HG03066 (cell line): ENCODE data around the gene KANSL1L.

Experiments used
- ATAC-seq: cut with Tn5 transposase; IDR thresholded peaks from one replicate; pipeline ENCODE4 v1.9.1; 2021; ENCODE audit warnings: low read depth; ENCODE audit not compliant: unreplicated experiment

KANSL1L gene

DNA sequence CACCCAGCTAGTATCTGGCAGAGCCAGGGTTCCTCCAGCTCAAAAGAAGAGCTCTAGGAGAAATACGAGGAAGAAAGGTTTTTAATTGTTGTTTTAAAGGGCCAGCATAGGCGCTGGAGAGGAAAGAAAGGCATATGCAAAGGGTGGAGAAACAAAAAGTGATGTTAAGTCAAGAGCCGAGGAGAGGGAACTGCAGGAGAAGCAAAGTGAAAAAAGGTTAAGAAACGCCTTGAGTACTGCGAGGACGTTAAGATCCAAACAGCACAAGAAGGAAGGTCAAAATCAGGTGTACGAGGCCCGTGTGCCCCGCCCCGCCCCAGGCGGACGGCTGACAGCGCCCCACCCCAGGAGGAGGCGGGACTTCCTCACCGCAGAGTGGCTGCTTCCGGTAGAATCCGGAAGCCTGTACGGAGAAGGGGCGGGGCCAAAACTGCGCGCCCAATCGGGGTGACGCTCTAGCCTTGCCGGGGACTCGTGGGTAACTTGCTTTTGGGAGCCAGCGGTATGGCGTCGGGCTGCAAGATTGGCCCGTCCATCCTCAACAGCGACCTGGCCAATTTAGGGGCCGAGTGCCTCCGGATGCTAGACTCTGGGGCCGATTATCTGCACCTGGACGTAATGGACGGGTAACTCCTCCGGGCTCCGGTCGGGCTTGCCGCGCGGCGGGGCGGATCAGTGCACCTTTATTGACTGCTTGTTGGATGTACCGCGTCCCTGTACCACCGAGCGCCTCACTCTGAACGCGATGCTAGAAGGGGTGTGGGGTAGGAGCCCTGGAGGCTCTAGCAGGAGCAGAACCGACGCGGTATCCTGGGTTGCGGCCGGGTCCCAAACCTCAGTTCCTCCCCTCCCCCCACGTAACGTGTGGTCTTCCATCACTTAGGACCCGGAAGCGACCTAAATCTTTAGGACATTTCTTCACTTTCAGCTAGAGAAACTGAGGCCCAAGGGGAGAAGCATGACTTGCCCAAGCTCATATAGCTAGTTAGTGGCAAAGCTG lies 168.8 kb downstream of the KANSL1L start, which contains the start of gene RPE:
Gene RPE (plus strand): TSS at position 481 of the 1,000 bp plus-strand sequence. CDS start 24 bp downstream, at position 505.
- ATAC-seq: peak; percentile 99

GRCh38 chr2:210000464-210001324 lies 170.5 kb downstream of the KANSL1L start:
- ATAC-seq: no peak

DNA sequence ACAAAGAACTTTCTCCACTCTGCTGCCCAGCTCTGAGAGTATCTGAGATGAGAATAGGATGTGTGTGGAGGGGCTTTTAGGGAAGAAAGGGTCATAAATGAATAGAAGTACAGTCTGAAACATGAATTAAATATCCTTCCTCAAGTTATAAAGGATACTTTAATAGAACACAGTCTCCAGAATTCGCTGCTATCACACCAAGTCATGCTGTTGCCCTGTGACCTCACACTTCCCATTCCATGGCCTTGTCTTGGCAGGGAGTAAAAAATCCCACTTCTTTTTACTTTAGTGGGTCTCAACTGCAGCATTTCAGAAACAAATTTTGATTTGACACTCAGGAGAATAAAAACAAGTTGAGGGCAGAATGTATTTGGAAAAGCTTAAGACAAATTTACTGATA lies 172.6 kb downstream of the KANSL1L start:
- ATAC-seq: no peak

- ATAC-seq: no peak
Observed at GRCh38 chr2:209993968-209994367, 177.2 kb downstream of the KANSL1L start.

GRCh38 chr2:209990838-209991237 lies 180.4 kb downstream of the KANSL1L start:
- ATAC-seq: no peak

DNA sequence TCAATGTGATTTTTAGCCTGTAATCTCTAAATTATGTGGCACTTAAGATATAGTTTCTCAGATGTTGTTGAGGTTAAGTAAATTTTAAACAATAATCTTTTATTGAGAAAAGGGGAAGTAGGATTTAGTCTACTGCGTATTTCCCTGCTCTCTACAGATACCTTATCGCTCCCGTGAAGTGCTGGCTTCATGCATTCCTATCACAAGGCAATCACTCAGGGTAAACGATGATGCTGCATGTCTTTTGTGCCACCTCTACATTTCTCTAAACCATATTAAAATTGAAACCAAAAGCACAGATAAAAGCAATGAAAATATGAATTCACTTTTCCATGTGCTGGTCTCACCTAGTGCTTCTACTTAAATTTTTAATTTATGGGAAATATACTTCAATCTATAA lies 183.2 kb downstream of the KANSL1L start:
- no peak for ATAC-seq

DNA sequence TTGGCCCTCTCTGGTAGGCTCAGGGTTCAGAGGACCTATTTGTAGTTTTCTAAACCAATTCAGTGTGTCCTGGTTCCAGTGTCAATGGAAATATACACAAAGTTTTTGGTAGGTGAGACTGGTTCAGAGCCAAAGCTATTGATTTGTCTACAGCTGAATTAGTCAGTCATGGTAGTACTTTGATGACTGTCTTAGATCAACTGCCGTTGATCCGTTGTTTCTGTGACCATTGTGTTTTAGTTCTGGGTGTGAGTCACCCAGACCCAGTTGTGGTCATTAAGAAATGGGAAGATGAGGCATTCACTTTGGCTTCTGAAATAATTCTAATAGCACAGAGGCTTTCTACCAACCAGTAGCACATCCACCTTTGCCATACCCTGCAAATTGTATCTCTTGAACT lies 184.8 kb downstream of the KANSL1L start:
- no peak for ATAC-seq

GRCh38 chr2:209985874-209986273 lies 185.3 kb downstream of the KANSL1L start:
- ATAC-seq: no peak

DNA sequence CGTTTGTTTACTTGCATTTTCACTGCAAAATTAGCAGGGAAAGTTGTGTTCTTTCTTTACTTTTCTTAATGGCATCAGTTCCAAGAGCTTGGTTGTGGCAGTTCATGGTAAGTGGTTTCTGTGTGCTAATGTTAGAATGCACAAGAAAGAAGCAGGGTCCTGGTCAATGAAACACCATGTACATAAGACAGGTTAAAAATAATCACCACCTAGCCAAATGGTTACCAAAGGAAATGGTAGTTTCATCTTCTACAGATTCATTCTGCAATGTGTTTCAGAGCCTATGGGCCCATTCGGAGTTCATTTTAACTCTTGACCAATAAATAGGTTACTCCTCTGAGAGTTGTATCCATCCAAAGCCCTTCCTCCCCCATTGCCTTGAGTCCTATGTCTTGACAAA lies 186.9 kb downstream of the KANSL1L start:
- ATAC-seq: no peak

GRCh38 chr2:209977386-209978239 lies 193.6 kb downstream of the KANSL1L start:
- peak; percentile 50 for ATAC-seq

- peak; percentile 77 for ATAC-seq
Observed at GRCh38 chr2:209976698-209977385, 194.4 kb downstream of the KANSL1L start.

- no peak for ATAC-seq
Observed at GRCh38 chr2:209974576-209974975, 196.6 kb downstream of the KANSL1L start.

GRCh38 chr2:209973328-209973727 lies 197.9 kb downstream of the KANSL1L start:
- no peak for ATAC-seq
